Neutrophil (primary cell): ENCODE results near the gene FRMPD1.

ENCODE experiments used
- H3K27ac ChIP-seq: fragments of 200-600 bp; sonication (generic); 2 replicates; pipeline ENCODE4 v1.5.1; 2016; ENCODE audit warnings: mild to moderate bottlenecking, moderate library complexity
- H3K27me3 ChIP-seq: fragments of 200-600 bp; sonication (generic); 2 replicates; pipeline ENCODE4 v1.6.0; 2016; ENCODE audit warnings: mild to moderate bottlenecking
- H3K36me3 ChIP-seq: fragments of 200-600 bp; sonication (generic); 2 replicates; pipeline ENCODE4 v1.5.1; 2017
- H3K4me1 ChIP-seq, 2 experiments: fragments of 200-600 bp in 1 of 2; sonication (generic) in 1 of 2; 1 replicate in 1 of 2; 2 replicates in 1 of 2; pipeline versions ENCODE4 v1.5.1 to v1.6.1; 2013 to 2016; ENCODE audit warnings: low read depth in 1 of 2, low read length in 1 of 2, mild to moderate bottlenecking in 1 of 2, moderate library complexity in 1 of 2; ENCODE audit not compliant: control insufficient read depth in 1 of 2, insufficient read depth in 1 of 2
- H3K4me3 ChIP-seq, 2 experiments: fragments of 200-600 bp in 1 of 2; sonication (generic) in 1 of 2; 1 replicate in 1 of 2; 2 replicates in 1 of 2; pipeline ENCODE4 v1.5.1; 2013 to 2016; ENCODE audit warnings: low read depth in 1 of 2, low read length in 1 of 2, mild to moderate bottlenecking in 1 of 2, moderate library complexity in 1 of 2
- H3K9me3 ChIP-seq: fragments of 200-600 bp; sonication (generic); 2 replicates; pipeline ENCODE4 v1.5.1; 2016
- TF ChIP-seq, protein P1 (sequence below): fragments of 200-600 bp; sonication (generic); IDR thresholded peaks from 2 replicates; pipeline ENCODE4 v1.5.1; 2016; ENCODE audit warnings: antibody characterized with exemption

Gene FRMPD1

GRCh38 chr9:37776328-37776727, 125.6 kb downstream of the FRMPD1 start:
- TF ChIP-seq, protein P1, sequence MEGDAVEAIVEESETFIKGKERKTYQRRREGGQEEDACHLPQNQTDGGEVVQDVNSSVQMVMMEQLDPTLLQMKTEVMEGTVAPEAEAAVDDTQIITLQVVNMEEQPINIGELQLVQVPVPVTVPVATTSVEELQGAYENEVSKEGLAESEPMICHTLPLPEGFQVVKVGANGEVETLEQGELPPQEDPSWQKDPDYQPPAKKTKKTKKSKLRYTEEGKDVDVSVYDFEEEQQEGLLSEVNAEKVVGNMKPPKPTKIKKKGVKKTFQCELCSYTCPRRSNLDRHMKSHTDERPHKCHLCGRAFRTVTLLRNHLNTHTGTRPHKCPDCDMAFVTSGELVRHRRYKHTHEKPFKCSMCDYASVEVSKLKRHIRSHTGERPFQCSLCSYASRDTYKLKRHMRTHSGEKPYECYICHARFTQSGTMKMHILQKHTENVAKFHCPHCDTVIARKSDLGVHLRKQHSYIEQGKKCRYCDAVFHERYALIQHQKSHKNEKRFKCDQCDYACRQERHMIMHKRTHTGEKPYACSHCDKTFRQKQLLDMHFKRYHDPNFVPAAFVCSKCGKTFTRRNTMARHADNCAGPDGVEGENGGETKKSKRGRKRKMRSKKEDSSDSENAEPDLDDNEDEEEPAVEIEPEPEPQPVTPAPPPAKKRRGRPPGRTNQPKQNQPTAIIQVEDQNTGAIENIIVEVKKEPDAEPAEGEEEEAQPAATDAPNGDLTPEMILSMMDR, result no peak
- no peaks in the 10 kb centered on the region for H3K4me1 ChIP-seq
- no peak overlapping the region for H3K4me3 ChIP-seq
- H3K27ac ChIP-seq, result no peak overlapping the region
- H3K36me3 ChIP-seq, result peaks cover 95% of the 10 kb centered on the region
- no peaks in the 10 kb centered on the region for H3K9me3 ChIP-seq
- no peaks in the 10 kb centered on the region for H3K27me3 ChIP-seq

DNA sequence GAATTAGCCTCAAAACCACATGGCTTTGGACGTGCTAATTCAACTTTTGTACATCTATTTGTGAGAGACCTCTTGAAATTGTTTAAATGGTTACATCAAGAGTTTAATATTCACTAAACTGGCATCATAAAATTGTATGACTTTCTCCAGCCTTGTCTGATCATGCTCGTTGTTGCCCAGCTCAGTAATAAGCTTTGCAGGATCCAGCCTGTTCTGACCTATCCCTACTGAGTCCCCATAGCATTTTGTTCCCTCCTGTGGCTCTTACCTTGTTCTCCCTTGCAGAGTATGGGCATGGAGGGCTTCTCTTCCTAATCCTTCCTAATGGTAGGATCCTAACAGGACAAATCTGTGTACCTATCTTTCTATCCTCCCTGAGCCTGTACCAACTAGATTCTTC, 127.8 kb downstream of the FRMPD1 start:
- H3K9me3 ChIP-seq, result no peaks in the 10 kb centered on the region
- TF ChIP-seq, protein P1, result no peak
- peaks cover 11 to 19% of the 10 kb centered on the region in 2 experiments for H3K4me1 ChIP-seq
- no peak overlapping the region for H3K4me3 ChIP-seq
- H3K27ac ChIP-seq, result no peak overlapping the region
- peaks cover 96% of the 10 kb centered on the region for H3K36me3 ChIP-seq
- no peaks in the 10 kb centered on the region for H3K27me3 ChIP-seq

- TF ChIP-seq, protein P1, result no peak
Measured at GRCh38 chr9:37784291-37784615, 133.5 kb downstream of the FRMPD1 start.

GRCh38 chr9:37784616-37785483, 134.1 kb downstream of the FRMPD1 start, which contains the start of gene EXOSC3:
TSS of gene EXOSC3 (minus strand) at chr9:37785064. CDS start at chr9:37785044, 20 bp downstream.
- Histone ChIP-seq H3K27me3 (no peaks in the 10 kb centered on the region), H3K9me3 (no peaks in the 10 kb centered on the region), H3K4me1 (peaks cover 66 to 81% of the 10 kb centered on the region in 2 experiments), H3K36me3 (peaks cover 39% of the 10 kb centered on the region), H3K4me3 (peak within 1 kb of the TSS; percentile 63 to 89), H3K27ac (peak within 1 kb of the TSS; percentile 90)
- TF ChIP-seq, protein P1, result peak; percentile 17

More at GRCh38 chr9:37784291-37784615, 133.5 kb downstream of the FRMPD1 start:
- no peaks in the 10 kb centered on the region for H3K9me3 ChIP-seq
- H3K36me3 ChIP-seq, result peaks cover 45% of the 10 kb centered on the region
- peak overlapping the region; percentile 90 for H3K27ac ChIP-seq
- no peaks in the 10 kb centered on the region for H3K27me3 ChIP-seq
- peak overlapping the region; percentile 63 to 89 for H3K4me3 ChIP-seq
- H3K4me1 ChIP-seq, result peaks cover 61 to 75% of the 10 kb centered on the region in 2 experiments

DNA sequence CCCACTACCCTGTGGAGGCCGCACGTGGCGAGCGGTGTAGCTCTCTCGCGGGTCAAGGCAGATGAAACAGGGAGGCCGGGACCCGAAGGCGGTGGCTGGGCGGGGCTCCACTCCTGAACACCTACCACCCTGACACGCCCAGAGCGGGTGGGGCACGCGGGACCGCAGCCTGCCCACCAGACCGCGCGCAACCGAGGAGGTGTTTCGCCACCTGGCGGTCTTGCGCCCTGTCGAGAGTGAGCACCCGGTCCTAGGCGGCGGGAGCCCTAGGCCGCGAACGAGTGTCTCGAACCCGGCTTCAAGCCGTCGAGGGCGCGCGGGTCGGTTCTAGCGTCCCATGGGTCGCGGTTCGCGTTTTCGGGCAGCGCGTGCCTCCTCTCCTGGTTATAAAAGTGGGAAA, 136.3 kb downstream of the FRMPD1 start:
- Histone ChIP-seq H3K36me3 (peaks cover 17% of the 10 kb centered on the region), H3K27me3 (no peaks in the 10 kb centered on the region)

More for the DNA sequence above, 136.3 kb downstream of the FRMPD1 start:
- Histone ChIP-seq H3K4me3 (no peak overlapping the region), H3K27ac (peak overlapping the region; percentile 90), H3K9me3 (no peaks in the 10 kb centered on the region), H3K4me1 (peaks cover 83 to 98% of the 10 kb centered on the region in 2 experiments)
- TF ChIP-seq, protein P1, result no peak
